GM12878 (cell line): ENCODE measurements around the gene EPHA8.

ENCODE experiments used
- BACH1 ChIP-seq: fragments of 450-650 bp; IDR thresholded peaks from 2 replicates; pipeline ENCODE4 v1.6.1; 2017; ENCODE audit warnings: mild to moderate bottlenecking, borderline replicate concordance
- BRCA1 ChIP-seq: IDR thresholded peaks from 2 replicates; pipeline ENCODE4 v1.6.1; 2011; ENCODE audit warnings: low read depth, low read length, improper control_type of control experiment
- CHD2 ChIP-seq: IDR thresholded peaks from 2 replicates; pipeline ENCODE4 v1.6.1; 2011; ENCODE audit warnings: low read depth, low read length, improper control_type of control experiment, borderline replicate concordance
- EP300 ChIP-seq, 2 experiments: fragments of 150-350 bp in 1 of 2; IDR thresholded peaks; 2 replicates each; pipeline ENCODE4 v1.6.1; 2011 to 2012; ENCODE audit warnings: low read depth in 2 of 2, low read length in 2 of 2, borderline replicate concordance in 1 of 2, improper control_type of control experiment in 1 of 2, inconsistent platforms in 1 of 2; ENCODE audit not compliant: control insufficient read depth in 1 of 2
- EZH2 ChIP-seq: IDR thresholded peaks from 2 replicates; pipeline ENCODE4 v1.6.1; 2012; ENCODE audit warnings: low read depth, mild to moderate bottlenecking, control low read depth, inconsistent platforms, low read length, borderline replicate concordance; ENCODE audit not compliant: control insufficient read depth
- MAX ChIP-seq: IDR thresholded peaks from 2 replicates; pipeline ENCODE4 v1.6.1; 2012; ENCODE audit warnings: low read depth, low read length, improper control_type of control experiment
- NFIC ChIP-seq: IDR thresholded peaks from 2 replicates; pipeline ENCODE4 v1.6.1; 2012; ENCODE audit warnings: low read depth, mild to moderate bottlenecking, inconsistent platforms, low read length, moderate library complexity
- POLR2A ChIP-seq: IDR thresholded peaks from 2 replicates; pipeline ENCODE4 v1.6.1; 2011; ENCODE audit warnings: low read depth, mild to moderate bottlenecking, low read length
- POLR2AphosphoS5 ChIP-seq: IDR thresholded peaks from 2 replicates; pipeline ENCODE4 v1.6.1; 2011; ENCODE audit warnings: mild to moderate bottlenecking, low read length, inconsistent platforms
- SP1 ChIP-seq: IDR thresholded peaks from one replicate; pipeline ENCODE4 v1.6.1; 2011; ENCODE audit warnings: low read depth, low read length
- SRF ChIP-seq, 2 experiments: IDR thresholded peaks; 2 replicates each; pipeline ENCODE4 v1.6.1; 2011; ENCODE audit warnings: low read depth in 2 of 2, low read length in 2 of 2, mild to moderate bottlenecking in 1 of 2, moderate library complexity in 1 of 2
- TCF3 ChIP-seq: IDR thresholded peaks from 2 replicates; pipeline ENCODE4 v1.6.1; 2012; ENCODE audit warnings: low read depth, mild to moderate bottlenecking, low read length, borderline replicate concordance; ENCODE audit not compliant: insufficient read depth
- TF ChIP-seq, protein P1 (sequence below): fragments of 450-650 bp; IDR thresholded peaks from 2 replicates; pipeline ENCODE4 v1.6.1; 2017; ENCODE audit warnings: borderline replicate concordance
- TF ChIP-seq, protein P2 (sequence below), 3 experiments: IDR thresholded peaks in 2 of 3; conservative IDR thresholded peaks in 1 of 3; 2 replicates each; pipeline ENCODE4 v1.5.1; 2011; ENCODE audit warnings: low read depth in 3 of 3, low read length in 3 of 3, mild to moderate bottlenecking in 3 of 3, control low read depth in 2 of 3, moderate library complexity in 2 of 3, inconsistent platforms in 1 of 3, mixed read lengths in 1 of 3; ENCODE audit not compliant: control insufficient read depth in 2 of 3, insufficient read depth in 1 of 3; ENCODE audit errors: extremely low read depth in 1 of 3

DNA sequence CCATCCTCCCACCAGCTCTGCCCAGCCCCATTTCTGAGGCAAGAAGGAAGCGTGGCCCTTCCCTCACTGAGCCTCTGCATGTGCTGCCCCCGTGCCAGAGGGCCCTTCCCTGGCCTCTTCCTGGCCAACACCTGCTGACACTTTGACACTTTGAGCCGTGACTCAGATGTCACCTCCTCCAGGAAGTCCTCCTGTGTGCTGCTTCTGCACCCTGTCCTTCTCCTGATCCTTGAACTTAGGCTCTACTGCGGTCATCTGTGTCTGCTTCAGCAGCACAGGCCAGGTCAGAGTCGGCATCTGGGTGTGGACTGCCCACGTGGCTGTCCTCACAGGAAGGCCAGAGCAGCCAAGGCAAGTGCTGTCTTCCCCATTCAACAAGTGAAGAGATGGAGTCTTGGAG lies 19.6 kb upstream of the EPHA8 start:
- TF ChIP-seq MAX (no peak), CHD2 (no peak), EZH2 (no peak), BACH1 (no peak), BRCA1 (no peak), POLR2A (no peak), EP300 (IDR thresholded peaks at IDR 0.05; ENCODE audit: borderline replicate concordance in 1 of 2, control insufficient read depth in 1 of 2, low read depth in 2 of 2, low read length in 2 of 2) (no peak), SRF (IDR thresholded peaks at IDR 0.05; ENCODE audit: low read depth in 2 of 2, low read length in 2 of 2) (no peak), TCF3 (no peak), SP1 (no peak), NFIC (no peak), POLR2AphosphoS5 (no peak)
- TF ChIP-seq, protein P1, sequence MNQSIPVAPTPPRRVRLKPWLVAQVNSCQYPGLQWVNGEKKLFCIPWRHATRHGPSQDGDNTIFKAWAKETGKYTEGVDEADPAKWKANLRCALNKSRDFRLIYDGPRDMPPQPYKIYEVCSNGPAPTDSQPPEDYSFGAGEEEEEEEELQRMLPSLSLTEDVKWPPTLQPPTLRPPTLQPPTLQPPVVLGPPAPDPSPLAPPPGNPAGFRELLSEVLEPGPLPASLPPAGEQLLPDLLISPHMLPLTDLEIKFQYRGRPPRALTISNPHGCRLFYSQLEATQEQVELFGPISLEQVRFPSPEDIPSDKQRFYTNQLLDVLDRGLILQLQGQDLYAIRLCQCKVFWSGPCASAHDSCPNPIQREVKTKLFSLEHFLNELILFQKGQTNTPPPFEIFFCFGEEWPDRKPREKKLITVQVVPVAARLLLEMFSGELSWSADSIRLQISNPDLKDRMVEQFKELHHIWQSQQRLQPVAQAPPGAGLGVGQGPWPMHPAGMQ = no peak
- TF ChIP-seq, protein P2, sequence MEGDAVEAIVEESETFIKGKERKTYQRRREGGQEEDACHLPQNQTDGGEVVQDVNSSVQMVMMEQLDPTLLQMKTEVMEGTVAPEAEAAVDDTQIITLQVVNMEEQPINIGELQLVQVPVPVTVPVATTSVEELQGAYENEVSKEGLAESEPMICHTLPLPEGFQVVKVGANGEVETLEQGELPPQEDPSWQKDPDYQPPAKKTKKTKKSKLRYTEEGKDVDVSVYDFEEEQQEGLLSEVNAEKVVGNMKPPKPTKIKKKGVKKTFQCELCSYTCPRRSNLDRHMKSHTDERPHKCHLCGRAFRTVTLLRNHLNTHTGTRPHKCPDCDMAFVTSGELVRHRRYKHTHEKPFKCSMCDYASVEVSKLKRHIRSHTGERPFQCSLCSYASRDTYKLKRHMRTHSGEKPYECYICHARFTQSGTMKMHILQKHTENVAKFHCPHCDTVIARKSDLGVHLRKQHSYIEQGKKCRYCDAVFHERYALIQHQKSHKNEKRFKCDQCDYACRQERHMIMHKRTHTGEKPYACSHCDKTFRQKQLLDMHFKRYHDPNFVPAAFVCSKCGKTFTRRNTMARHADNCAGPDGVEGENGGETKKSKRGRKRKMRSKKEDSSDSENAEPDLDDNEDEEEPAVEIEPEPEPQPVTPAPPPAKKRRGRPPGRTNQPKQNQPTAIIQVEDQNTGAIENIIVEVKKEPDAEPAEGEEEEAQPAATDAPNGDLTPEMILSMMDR (IDR thresholded peaks at IDR 0.05 in 2 of 3, conservative IDR thresholded peaks at IDR 0.05 in 1 of 3; ENCODE audit: control insufficient read depth in 2 of 3, extremely low read depth in 1 of 3, insufficient read depth in 1 of 3, low read depth in 3 of 3, low read length in 3 of 3) = no peak
